ENCODE measurements around the gene KIAA1328.

GRCh38 chr18:37019157-37019827, 190.4 kb downstream of the KIAA1328 start:
- TF ChIP-seq CTCF (IDR thresholded peaks at IDR 0.05): no peak
- TF ChIP-seq POLR2A (IDR thresholded peaks at IDR 0.05): no peak
